Nephron (organoid): Measurements from ENCODE around the gene ETNK1.
A peak's percentile ranks its signal among the peaks of the same experiment; 100 is the strongest.

ENCODE experiments used
- H3K27ac Mint-ChIP-seq, 3 experiments: 2 replicates each; pipeline ENCODE4 v1.8.0; 2020; ENCODE audit warnings: mixed read lengths in 3 of 3, mild to moderate bottlenecking in 2 of 3, moderate library complexity in 1 of 3
- H3K27me3 Mint-ChIP-seq: 2 replicates; pipeline ENCODE4 v1.8.0; 2021; ENCODE audit warnings: low read depth, mild to moderate bottlenecking, moderate library complexity, mixed read lengths
- H3K36me3 Mint-ChIP-seq: 2 replicates; pipeline ENCODE4 v1.8.0; 2020; ENCODE audit warnings: low read depth, mixed read lengths
- H3K4me1 Mint-ChIP-seq: 2 replicates; pipeline ENCODE4 v1.8.0; 2020; ENCODE audit warnings: mixed read lengths
- H3K4me3 Mint-ChIP-seq, 3 experiments: 2 replicates each; pipeline ENCODE4 v1.8.0; 2020; ENCODE audit warnings: mild to moderate bottlenecking in 3 of 3, mixed read lengths in 3 of 3, moderate library complexity in 2 of 3
- H3K9me3 Mint-ChIP-seq: 2 replicates; pipeline ENCODE4 v1.8.0; 2020; ENCODE audit warnings: mixed read lengths
- TF ChIP-seq, protein P1 (sequence below), 3 experiments: fragments of 200-600 bp; sonication (generic); IDR thresholded peaks; one replicate each; pipeline ENCODE4 v1.5.0; 2021; ENCODE audit warnings: antibody characterized with exemption in 3 of 3; ENCODE audit not compliant: unreplicated experiment in 3 of 3

ETNK1 gene

DNA sequence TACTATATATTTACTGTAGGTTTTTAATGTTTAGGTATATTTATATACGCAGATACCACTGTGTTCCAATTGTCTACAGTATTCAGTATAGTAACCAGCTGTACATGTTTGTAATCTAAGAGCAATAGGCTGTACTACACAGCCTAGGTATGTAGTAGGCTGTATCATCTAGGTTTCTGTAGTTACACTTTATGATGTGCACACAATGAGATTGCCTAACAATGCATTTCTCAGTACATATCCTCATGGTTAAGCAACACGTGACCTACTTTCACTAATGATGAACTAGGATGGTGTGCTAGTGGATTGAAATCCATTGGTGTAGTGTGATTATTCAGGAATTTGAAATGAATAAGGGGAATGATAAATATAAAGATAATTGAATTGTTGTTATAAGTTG is 77.7 kb downstream of the ETNK1 start:
- TF ChIP-seq, protein P1, sequence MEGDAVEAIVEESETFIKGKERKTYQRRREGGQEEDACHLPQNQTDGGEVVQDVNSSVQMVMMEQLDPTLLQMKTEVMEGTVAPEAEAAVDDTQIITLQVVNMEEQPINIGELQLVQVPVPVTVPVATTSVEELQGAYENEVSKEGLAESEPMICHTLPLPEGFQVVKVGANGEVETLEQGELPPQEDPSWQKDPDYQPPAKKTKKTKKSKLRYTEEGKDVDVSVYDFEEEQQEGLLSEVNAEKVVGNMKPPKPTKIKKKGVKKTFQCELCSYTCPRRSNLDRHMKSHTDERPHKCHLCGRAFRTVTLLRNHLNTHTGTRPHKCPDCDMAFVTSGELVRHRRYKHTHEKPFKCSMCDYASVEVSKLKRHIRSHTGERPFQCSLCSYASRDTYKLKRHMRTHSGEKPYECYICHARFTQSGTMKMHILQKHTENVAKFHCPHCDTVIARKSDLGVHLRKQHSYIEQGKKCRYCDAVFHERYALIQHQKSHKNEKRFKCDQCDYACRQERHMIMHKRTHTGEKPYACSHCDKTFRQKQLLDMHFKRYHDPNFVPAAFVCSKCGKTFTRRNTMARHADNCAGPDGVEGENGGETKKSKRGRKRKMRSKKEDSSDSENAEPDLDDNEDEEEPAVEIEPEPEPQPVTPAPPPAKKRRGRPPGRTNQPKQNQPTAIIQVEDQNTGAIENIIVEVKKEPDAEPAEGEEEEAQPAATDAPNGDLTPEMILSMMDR (IDR thresholded peaks at IDR 0.05; ENCODE audit: unreplicated experiment in 3 of 3) = no peak
- Mint-ChIP-seq H3K9me3 (no peaks in the 10 kb centered on the region), H3K4me1 (no peaks in the 10 kb centered on the region), H3K27ac (no peak overlapping the region), H3K27me3 (no peaks in the 10 kb centered on the region), H3K4me3 (no peak overlapping the region), H3K36me3 (no peaks in the 10 kb centered on the region)

DNA sequence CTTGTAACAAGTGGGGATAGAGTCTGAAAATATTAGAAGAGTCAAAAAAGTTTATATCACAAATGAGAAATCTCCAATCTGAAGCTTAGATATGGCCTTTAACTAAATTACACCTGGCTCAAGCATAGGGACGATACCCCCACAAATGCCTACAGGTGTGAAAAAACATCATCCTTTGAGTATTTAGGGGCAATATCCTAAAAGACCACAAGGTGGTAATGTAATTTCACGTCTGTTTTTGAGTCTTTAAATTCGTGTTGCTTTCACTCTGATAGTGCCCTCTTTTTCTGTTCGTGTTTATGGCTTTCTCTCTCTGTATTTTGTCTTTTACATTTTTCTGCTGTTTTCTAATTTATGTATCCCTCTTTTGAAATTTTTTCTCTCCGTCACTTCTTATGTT is 84.3 kb downstream of the ETNK1 start:
- no peaks in the 10 kb centered on the region for H3K9me3 Mint-ChIP-seq
- H3K4me1 Mint-ChIP-seq = no peaks in the 10 kb centered on the region

DNA sequence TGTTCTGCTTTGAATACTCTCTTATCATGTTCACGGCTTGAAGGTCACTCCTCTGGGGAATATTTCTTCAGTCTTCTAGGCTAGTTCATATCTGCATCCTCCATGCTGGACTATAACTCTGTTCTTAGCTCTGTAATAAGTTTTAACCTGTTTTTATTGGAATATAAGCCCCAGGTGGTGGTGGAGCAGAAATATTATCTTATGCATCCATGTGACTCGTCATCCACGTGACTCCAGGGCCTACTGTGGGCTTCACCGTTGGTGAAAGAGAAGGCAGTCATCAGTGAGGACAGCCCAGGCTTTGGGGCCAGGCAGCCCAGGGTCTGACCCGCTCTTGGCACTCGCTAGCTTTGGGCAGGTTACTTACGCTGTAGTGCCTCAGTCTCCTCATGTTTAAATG is 87.1 kb downstream of the ETNK1 start:
- Mint-ChIP-seq H3K27me3 (peaks cover 7% of the 10 kb centered on the region), H3K9me3 (no peaks in the 10 kb centered on the region), H3K36me3 (no peaks in the 10 kb centered on the region), H3K4me3 (no peak overlapping the region), H3K27ac (no peak overlapping the region), H3K4me1 (no peaks in the 10 kb centered on the region)
- TF ChIP-seq, protein P1 (IDR thresholded peaks at IDR 0.05; ENCODE audit: unreplicated experiment in 3 of 3) = no peak

More for the DNA sequence above, 84.3 kb downstream of the ETNK1 start:
- Mint-ChIP-seq H3K27ac (no peak overlapping the region), H3K36me3 (no peaks in the 10 kb centered on the region), H3K27me3 (peaks cover 4% of the 10 kb centered on the region), H3K4me3 (no peak overlapping the region)
- TF ChIP-seq, protein P1 (IDR thresholded peaks at IDR 0.05; ENCODE audit: unreplicated experiment in 3 of 3) = peak; percentile 50 to 58 (median 55)

DNA sequence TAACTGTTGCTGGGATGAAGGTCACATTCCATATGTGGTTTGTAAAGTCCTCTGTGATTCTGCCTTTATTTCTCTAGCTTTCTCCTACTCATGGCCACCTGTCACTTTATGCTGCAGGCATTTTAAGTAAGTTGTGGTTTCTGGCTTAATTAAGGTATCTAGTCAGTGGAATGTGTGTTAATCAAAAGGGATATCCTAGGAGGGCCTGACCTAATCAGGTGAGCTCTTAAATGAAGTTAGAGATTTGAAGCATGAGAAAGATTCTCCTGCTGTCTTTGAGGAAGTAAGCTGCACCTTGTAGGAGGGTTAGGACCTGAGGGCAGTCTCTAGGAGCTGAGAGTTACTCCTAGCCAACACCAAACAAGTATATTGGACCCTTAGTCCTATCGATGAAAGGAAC is 90.3 kb downstream of the ETNK1 start:
- H3K27me3 Mint-ChIP-seq = peaks cover 7% of the 10 kb centered on the region
- H3K4me3 Mint-ChIP-seq = no peak overlapping the region
- H3K27ac Mint-ChIP-seq = no peak overlapping the region
- TF ChIP-seq, protein P1 (IDR thresholded peaks at IDR 0.05; ENCODE audit: unreplicated experiment in 3 of 3) = no peak
- H3K36me3 Mint-ChIP-seq = no peaks in the 10 kb centered on the region
- H3K9me3 Mint-ChIP-seq = no peaks in the 10 kb centered on the region
- H3K4me1 Mint-ChIP-seq = no peaks in the 10 kb centered on the region

DNA sequence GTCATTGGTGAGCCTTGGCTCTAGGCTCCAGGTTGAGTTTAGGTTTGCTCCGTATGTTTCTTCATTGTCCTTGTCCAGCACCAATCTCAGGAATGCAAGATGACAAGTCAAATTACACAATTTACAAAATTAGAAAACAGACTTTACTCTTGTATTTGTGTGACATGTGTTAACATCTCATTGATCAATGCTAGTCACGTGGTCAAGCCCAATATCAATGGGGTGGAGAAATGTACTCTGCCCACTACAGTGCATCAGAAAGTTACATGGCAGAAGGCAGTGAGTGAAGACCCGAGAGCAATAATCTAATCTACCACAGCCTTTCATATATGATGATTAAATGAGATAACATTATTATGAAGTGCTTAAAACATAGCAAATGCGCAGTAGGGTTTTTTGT is 94.8 kb downstream of the ETNK1 start:
- Mint-ChIP-seq H3K9me3 (no peaks in the 10 kb centered on the region), H3K27me3 (peaks cover 3% of the 10 kb centered on the region), H3K4me3 (no peak overlapping the region), H3K4me1 (peaks cover 7% of the 10 kb centered on the region), H3K27ac (no peak overlapping the region), H3K36me3 (no peaks in the 10 kb centered on the region)
- TF ChIP-seq, protein P1 (IDR thresholded peaks at IDR 0.05; ENCODE audit: unreplicated experiment in 3 of 3) = no peak

DNA sequence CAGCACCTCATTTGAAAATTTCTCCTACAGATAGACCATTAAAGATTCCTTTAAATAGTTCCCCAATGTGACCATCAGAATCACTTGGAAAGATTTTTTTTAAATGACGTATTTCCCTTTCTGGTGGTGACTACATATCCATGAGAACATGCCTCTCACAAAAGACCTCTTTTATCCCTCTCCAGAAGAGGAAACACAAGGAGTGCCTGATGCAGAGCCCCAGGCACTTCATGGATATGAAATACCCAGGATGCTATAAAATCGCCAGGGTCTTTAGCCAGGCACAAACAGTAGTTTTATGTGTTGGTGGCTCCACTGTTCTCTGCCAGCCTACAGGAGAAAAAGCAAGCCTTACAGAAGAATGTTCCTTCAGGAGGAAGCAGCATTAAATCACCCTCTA is 97.1 kb downstream of the ETNK1 start:
- Mint-ChIP-seq H3K9me3 (no peaks in the 10 kb centered on the region), H3K27ac (no peak overlapping the region), H3K4me1 (peaks cover 7% of the 10 kb centered on the region), H3K4me3 (no peak overlapping the region), H3K27me3 (no peaks in the 10 kb centered on the region), H3K36me3 (no peaks in the 10 kb centered on the region)
- TF ChIP-seq, protein P1 (IDR thresholded peaks at IDR 0.05; ENCODE audit: unreplicated experiment in 3 of 3) = no peak
